Karpas-422 (cell line): Measurements from ENCODE around the gene TRIM66. TPM values are rescaled to one million over a fixed set of nuclear protein-coding genes. Genes with fewer than 3 reads are reported as not detected.

Experiments
- DNase-seq: peaks from one replicate; pipeline ENCODE4 v3.0.0-alpha.2; 2015
- H2AFZ ChIP-seq: fragments of 200-600 bp; sonication (generic); 2 replicates; pipeline ENCODE4 v1.6.1; 2014; ENCODE audit warnings: antibody characterized with exemption, low read length, mixed read lengths
- H3K27ac ChIP-seq: fragments of 200-600 bp; sonication (generic); 2 replicates; pipeline ENCODE4 v1.5.1; 2014; ENCODE audit warnings: mild to moderate bottlenecking, low read length, moderate library complexity
- H3K27me3 ChIP-seq: fragments of 200-600 bp; sonication (generic); 2 replicates; pipeline ENCODE4 v1.6.1; 2014; ENCODE audit warnings: low read length, mixed read lengths
- H3K36me3 ChIP-seq: fragments of 200-600 bp; sonication (generic); 2 replicates; pipeline ENCODE4 v1.6.1; 2014; ENCODE audit warnings: low read length, mixed read lengths; ENCODE audit not compliant: insufficient read depth
- H3K4me1 ChIP-seq: fragments of 200-600 bp; sonication (generic); 2 replicates; pipeline ENCODE4 v1.6.1; 2014; ENCODE audit warnings: mild to moderate bottlenecking, low read length, mixed read lengths
- H3K4me2 ChIP-seq: fragments of 200-600 bp; sonication (generic); 2 replicates; pipeline ENCODE4 v1.6.1; 2014; ENCODE audit warnings: low read length, low read depth, mild to moderate bottlenecking; ENCODE audit not compliant: poor library complexity, severe bottlenecking
- H3K4me3 ChIP-seq: fragments of 200-600 bp; sonication (generic); 2 replicates; pipeline ENCODE4 v1.5.1; 2014; ENCODE audit warnings: mild to moderate bottlenecking, antibody characterized with exemption, low read length, mixed read lengths
- H3K79me2 ChIP-seq: fragments of 200-600 bp; sonication (generic); 2 replicates; pipeline ENCODE4 v1.6.1; 2014; ENCODE audit warnings: mild to moderate bottlenecking, low read length, mixed read lengths
- H3K9ac ChIP-seq: fragments of 200-600 bp; sonication (generic); 2 replicates; pipeline ENCODE4 v1.6.0; 2014; ENCODE audit warnings: low read length
- H3K9me2 ChIP-seq: fragments of 200-600 bp; sonication (generic), shearing (Covaris generic); replicated peaks from 2 replicates; pipeline ENCODE4 v1.6.0; 2014; ENCODE audit warnings: mild to moderate bottlenecking, low read length, moderate library complexity; ENCODE audit not compliant: insufficient read depth
- H3K9me3 ChIP-seq: fragments of 300-700, 200-600 bp; sonication (generic); 2 replicates; pipeline ENCODE4 v1.6.1; 2014; ENCODE audit warnings: low read length, mixed read lengths
- H4K20me1 ChIP-seq: fragments of 200-600 bp; sonication (generic); 2 replicates; pipeline ENCODE4 v1.6.1; 2014; ENCODE audit warnings: mild to moderate bottlenecking, antibody characterized with exemption, low read length, low read depth; ENCODE audit not compliant: insufficient read depth
- total RNA-seq: library from RNA; depleted of rRNA; stranded (reverse); fragments of >200 nt; shearing (Covaris generic); gene quantifications from 2 replicates; pipeline ENCODE4 v1.2.3, GENCODE V29; 2014; ENCODE audit warnings: low replicate concordance; rRNA removed

The TRIM66 gene, protein sequence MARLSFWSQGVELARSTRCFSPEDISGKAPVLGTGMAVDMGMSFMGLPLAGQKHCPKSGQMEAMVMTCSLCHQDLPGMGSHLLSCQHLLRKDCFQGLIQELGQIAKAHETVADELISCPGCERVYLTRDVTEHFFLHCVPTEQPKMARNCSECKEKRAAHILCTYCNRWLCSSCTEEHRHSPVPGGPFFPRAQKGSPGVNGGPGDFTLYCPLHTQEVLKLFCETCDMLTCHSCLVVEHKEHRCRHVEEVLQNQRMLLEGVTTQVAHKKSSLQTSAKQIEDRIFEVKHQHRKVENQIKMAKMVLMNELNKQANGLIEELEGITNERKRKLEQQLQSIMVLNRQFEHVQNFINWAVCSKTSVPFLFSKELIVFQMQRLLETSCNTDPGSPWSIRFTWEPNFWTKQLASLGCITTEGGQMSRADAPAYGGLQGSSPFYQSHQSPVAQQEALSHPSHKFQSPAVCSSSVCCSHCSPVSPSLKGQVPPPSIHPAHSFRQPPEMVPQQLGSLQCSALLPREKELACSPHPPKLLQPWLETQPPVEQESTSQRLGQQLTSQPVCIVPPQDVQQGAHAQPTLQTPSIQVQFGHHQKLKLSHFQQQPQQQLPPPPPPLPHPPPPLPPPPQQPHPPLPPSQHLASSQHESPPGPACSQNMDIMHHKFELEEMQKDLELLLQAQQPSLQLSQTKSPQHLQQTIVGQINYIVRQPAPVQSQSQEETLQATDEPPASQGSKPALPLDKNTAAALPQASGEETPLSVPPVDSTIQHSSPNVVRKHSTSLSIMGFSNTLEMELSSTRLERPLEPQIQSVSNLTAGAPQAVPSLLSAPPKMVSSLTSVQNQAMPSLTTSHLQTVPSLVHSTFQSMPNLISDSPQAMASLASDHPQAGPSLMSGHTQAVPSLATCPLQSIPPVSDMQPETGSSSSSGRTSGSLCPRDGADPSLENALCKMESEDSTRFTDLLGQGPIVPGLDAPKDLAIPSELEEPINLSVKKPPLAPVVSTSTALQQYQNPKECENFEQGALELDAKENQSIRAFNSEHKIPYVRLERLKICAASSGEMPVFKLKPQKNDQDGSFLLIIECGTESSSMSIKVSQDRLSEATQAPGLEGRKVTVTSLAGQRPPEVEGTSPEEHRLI (N-terminal part only)
- total RNA-seq = 13.3 and 15.3 TPM in 2 replicates

DNA sequence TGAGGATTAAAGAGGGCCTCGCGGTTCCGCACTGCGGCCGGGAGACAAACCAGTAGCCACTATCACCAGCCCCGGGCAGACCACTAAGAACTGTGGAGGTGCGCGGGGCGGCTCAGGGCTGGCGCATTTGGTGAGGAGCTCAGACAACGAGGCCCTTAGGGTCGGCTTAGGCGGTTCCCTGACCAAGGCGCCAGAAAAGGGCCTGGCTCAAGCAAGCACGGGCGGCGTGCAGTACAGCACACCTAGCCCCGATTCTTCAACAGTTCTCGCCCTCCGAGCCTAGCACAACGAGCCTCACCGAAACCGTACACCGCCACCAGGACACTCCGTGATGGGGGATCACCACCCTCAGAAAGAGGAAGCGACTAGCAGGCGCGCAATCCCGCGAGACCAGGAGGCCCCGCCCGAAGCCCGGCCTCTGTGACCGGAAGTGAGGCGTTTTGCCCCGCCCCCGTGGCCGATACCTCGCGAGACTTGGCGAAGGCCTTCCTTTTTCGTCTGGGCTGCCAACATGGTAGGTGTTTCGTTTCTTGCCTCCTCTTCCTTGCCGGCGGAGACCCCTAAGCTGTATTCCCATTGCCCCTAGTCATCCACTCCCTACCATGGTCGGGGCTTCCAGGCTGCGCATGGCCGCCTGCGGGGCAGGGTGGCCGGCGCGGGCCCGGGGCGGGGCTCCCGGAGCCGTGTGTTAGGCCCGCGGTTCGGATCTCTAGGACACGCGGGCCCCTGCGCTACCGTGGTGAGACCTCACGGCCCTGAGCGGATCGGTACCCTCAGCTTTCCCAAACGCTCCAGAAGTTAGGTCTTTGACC is at the start of gene TRIM66, which contains the start of gene RPL27A:
Gene TRIM66, minus strand, starts transcription at position 363 of the 812 bp plus-strand sequence. CDS start 10,391 bp downstream, outside the sequence.
Gene RPL27A, plus strand, starts transcription at position 490 of the 812 bp plus-strand sequence. Its CDS starts 22 bp downstream, at position 512.
- Histone ChIP-seq H2AFZ (no peak within 1 kb of the TSS), H3K79me2 (peaks cover 38% of the 10 kb centered on the region)
- peak; percentile 99 for DNase-seq

GRCh38 chr11:8731647-8732323 is 49.3 kb upstream of the TRIM66 start:
- H3K27ac ChIP-seq = no peak overlapping the region
- H3K9me2 ChIP-seq = no peaks in the 10 kb centered on the region
- H3K9ac ChIP-seq = no peak overlapping the region
- no peaks in the 10 kb centered on the region for H4K20me1 ChIP-seq
- H3K4me2 ChIP-seq = no peak overlapping the region
- no peaks in the 10 kb centered on the region for H3K79me2 ChIP-seq
- no peak overlapping the region for H2AFZ ChIP-seq
- H3K27me3 ChIP-seq = no peaks in the 10 kb centered on the region
- peaks cover 23% of the 10 kb centered on the region for H3K4me1 ChIP-seq
- no peaks in the 10 kb centered on the region for H3K36me3 ChIP-seq
- H3K9me3 ChIP-seq = no peaks in the 10 kb centered on the region
- H3K4me3 ChIP-seq = no peak overlapping the region
- no peak for DNase-seq

More for the DNA sequence above, at the start of gene TRIM66, which contains the start of gene RPL27A:
- peak within 1 kb of the TSS; percentile 88 for H3K9ac ChIP-seq
- no peaks in the 10 kb centered on the region for H3K9me3 ChIP-seq
- H4K20me1 ChIP-seq = peaks cover 24% of the 10 kb centered on the region
- peak within 1 kb of the TSS; percentile 95 for H3K4me2 ChIP-seq
- peaks cover 36% of the 10 kb centered on the region for H3K36me3 ChIP-seq
- peak within 1 kb of the TSS; percentile 95 for H3K27ac ChIP-seq
- H3K27me3 ChIP-seq = no peaks in the 10 kb centered on the region
- peaks cover 45% of the 10 kb centered on the region for H3K4me1 ChIP-seq
- no peaks in the 10 kb centered on the region for H3K9me2 ChIP-seq
- H3K4me3 ChIP-seq = peak within 1 kb of the TSS; percentile 91

- H3K9me3 ChIP-seq = no peaks in the 10 kb centered on the region
- H3K79me2 ChIP-seq = no peaks in the 10 kb centered on the region
Observed at GRCh38 chr11:8730697-8731020, 48.2 kb upstream of the TRIM66 start.

DNA sequence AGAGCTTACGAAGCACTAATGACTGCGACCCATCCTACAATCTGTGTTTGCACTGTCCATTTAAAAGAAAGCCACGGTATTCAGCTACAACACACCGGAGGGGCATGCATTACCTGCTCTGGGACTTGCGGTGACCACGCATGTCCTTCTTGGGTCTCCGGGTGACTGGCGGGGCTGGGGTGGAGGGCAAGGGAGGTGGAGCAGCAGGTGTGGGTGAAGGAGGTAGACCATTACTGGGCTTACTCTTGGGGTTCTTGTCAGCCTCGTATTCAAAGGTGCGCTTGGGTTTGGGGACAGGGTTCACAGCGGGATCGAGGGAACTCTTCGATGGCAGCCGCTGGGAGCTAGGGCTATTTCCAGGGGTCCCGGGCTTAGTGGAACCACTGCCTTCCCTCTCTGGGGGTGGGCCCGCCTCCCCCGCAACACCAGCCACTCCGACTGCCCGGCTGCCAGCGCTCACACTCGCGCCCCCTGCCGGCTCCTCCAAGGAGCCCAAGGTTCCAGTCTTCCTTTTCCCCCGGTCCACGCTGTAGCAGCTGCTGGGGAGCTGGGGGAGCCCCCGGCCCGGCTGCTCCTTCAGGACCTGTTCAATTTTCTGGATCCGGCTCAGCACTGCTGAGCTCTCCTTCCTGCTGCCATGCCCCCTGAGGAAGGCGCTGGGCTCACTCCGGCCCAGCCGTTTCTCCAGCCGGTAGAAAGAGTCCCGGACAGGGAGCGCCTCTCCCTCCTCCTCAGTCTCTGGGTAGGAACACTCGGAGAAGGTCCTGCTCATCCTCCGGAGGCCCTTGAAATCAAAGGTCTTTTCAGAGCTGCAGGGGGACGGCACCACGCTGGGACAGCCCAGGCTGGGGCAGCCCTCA is 47.6 kb upstream of the TRIM66 start:
- H3K4me2 ChIP-seq = no peak overlapping the region
- no peaks in the 10 kb centered on the region for H3K9me3 ChIP-seq
- H3K4me3 ChIP-seq = no peak overlapping the region
- no peaks in the 10 kb centered on the region for H3K9me2 ChIP-seq
- H3K9ac ChIP-seq = no peak overlapping the region
- H3K79me2 ChIP-seq = no peaks in the 10 kb centered on the region
- DNase-seq = no peak
- no peak overlapping the region for H3K27ac ChIP-seq
- peaks cover 23% of the 10 kb centered on the region for H3K4me1 ChIP-seq
- no peaks in the 10 kb centered on the region for H3K27me3 ChIP-seq
- no peaks in the 10 kb centered on the region for H4K20me1 ChIP-seq
- H2AFZ ChIP-seq = no peak overlapping the region
- no peaks in the 10 kb centered on the region for H3K36me3 ChIP-seq

More at GRCh38 chr11:8730697-8731020, 48.2 kb upstream of the TRIM66 start:
- DNase-seq = no peak
- no peaks in the 10 kb centered on the region for H3K9me2 ChIP-seq
- no peaks in the 10 kb centered on the region for H3K27me3 ChIP-seq
- H3K36me3 ChIP-seq = no peaks in the 10 kb centered on the region
- H3K27ac ChIP-seq = no peak overlapping the region
- no peak overlapping the region for H2AFZ ChIP-seq
- H3K4me1 ChIP-seq = peaks cover 23% of the 10 kb centered on the region
- no peaks in the 10 kb centered on the region for H4K20me1 ChIP-seq
- no peak overlapping the region for H3K9ac ChIP-seq
- H3K4me2 ChIP-seq = no peak overlapping the region
- H3K4me3 ChIP-seq = no peak overlapping the region

DNA sequence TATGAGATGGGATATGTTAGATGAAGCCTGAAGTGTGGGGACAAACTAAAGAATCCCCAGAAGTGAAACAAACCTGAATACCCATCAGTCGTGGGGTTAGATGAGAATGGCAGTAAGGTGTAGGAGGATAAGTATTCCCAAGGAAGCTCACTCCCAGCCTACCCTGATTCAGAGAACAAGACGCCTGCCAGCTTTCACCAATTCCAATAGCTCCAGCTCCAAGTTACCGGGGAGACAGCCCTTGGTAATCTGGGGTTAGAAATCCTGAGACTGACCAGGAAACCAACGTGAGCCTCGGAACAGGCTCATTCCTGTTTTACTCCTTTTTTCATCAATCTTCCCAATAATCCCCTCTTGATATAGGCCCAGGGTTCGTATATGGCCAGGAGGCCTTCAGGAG is 46.6 kb upstream of the TRIM66 start:
- Histone ChIP-seq H3K27ac (no peak overlapping the region), H4K20me1 (no peaks in the 10 kb centered on the region), H2AFZ (no peak overlapping the region), H3K9me2 (no peaks in the 10 kb centered on the region), H3K4me1 (peaks cover 21% of the 10 kb centered on the region), H3K9me3 (no peaks in the 10 kb centered on the region), H3K36me3 (no peaks in the 10 kb centered on the region), H3K27me3 (no peaks in the 10 kb centered on the region), H3K4me2 (no peak overlapping the region), H3K4me3 (no peak overlapping the region), H3K79me2 (no peaks in the 10 kb centered on the region), H3K9ac (no peak overlapping the region)
- DNase-seq = no peak

GRCh38 chr11:8728563-8728962 is 46.1 kb upstream of the TRIM66 start:
- H4K20me1 ChIP-seq = no peaks in the 10 kb centered on the region
- no peaks in the 10 kb centered on the region for H3K79me2 ChIP-seq
- H2AFZ ChIP-seq = no peak overlapping the region
- no peaks in the 10 kb centered on the region for H3K9me3 ChIP-seq
- no peaks in the 10 kb centered on the region for H3K36me3 ChIP-seq
- no peak overlapping the region for H3K4me2 ChIP-seq
- peaks cover 15% of the 10 kb centered on the region for H3K4me1 ChIP-seq
- no peak for DNase-seq
- H3K9ac ChIP-seq = no peak overlapping the region
- H3K27me3 ChIP-seq = no peaks in the 10 kb centered on the region
- H3K4me3 ChIP-seq = no peak overlapping the region
- H3K27ac ChIP-seq = no peak overlapping the region
- H3K9me2 ChIP-seq = no peaks in the 10 kb centered on the region
